HG02870 (cell line): ENCODE data around the gene LNPK.
"Not testable (repeated sequence)": the region's sequence is repeated elsewhere in the genome, so short reads cannot be mapped to it uniquely, and the experiment has no call there.

Experiments used
- ATAC-seq: cut with Tn5 transposase; IDR thresholded peaks from one replicate; pipeline ENCODE4 v1.9.1; 2021; ENCODE audit warnings: mild to moderate bottlenecking, moderate library complexity; ENCODE audit not compliant: unreplicated experiment

Gene LNPK

DNA sequence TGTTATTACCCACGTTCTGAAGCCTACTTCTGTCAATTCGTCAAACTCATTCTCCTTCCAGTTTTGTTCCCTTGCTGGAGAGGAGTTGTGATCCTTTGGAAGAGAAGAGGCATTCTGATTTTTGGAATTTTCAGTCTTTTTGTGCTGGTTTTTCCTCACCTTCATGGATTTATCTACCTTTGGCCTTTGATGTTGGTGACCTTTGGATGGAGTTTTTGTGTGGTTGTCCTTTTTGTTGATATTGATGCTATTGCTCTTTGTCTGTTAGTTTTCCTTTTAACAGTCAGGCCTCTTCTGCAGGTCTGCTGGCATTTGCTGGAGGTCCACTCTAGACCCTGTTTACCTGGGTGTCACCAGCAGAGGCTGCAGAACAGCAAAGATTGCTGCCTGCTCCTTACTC is 88.8 kb downstream of the LNPK start:
- not testable (repeated sequence) for ATAC-seq

DNA sequence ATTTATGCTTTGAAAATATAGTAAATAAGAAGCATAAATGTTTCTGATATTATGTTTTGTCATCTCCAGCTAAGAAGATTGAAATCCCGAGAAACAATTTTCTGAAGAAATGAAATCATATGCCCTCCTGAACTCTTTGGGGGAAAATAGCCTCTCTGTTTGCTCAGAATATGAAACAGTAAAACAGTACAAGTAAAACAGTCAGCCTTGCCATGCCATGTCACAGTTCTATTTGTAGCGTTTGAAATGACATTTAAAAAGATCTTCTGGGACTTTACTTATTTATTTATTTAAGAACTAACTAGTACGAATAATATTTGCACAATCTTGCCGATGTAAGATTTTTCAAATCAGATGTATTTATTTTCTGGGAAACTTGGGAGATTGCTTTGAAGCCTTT is 98.0 kb downstream of the LNPK start:
- no peak for ATAC-seq

DNA sequence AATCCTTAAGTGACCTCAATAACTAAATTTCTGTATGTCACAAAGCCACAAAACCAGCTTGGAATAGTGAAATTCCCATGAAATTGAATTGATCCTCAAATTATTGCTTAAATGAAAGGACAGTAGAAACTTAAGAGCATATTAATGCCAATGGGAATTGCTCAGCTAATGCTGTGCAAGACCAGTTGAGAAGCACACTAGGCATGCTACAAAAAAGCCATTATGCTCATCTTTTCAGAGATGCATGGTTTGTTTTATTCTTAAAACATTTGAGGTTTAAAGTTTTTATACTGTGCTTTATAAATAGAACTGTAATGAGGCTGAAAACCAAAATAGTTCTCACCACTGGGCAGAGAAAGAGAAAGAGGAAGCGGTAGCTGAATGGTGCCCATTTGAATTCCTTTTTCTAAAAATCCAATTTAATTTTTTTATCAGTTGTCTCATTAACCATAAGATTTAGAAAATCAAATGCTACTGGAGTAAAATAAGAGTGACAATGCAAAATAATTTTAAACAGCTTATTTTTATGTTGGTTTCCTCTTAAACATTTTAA is 98.6 kb downstream of the LNPK start:
- no peak for ATAC-seq

DNA sequence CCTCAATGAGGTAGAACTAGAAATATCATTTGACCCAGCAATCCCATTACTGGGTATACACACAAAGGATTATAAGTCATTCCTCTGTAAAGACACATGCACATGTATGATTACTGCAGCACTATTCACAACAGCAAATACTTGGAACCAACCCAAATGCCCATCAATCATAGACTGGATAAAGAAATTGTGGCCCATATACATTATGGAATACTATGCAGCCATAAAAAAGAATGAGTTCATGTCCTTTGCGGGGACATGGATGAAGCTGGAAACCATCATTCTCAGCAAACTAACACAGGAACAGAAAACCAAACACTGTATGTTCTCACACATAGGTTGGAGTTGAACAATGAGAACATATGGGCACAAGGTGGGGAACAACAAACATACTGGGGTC is 106.1 kb downstream of the LNPK start:
- not testable (repeated sequence) for ATAC-seq

DNA sequence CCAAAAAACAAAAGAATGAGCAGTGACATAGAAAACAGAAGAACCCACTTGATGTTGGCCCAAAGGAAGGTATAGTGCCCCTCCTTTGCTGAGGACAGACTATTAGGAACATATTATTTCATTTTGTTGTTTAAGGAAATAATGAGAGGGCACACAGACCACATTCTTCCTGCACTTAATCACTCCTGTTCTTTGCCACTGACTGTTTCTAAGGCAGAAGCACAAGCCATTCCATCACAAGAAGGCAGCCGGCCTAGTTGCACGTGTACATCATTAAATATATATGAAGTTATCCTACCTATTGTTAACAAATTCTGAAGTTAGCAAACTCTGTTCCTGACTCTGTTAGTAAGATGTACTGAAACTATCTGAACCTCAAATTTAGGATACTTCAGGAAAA is 110.0 kb downstream of the LNPK start:
- no peak for ATAC-seq

DNA sequence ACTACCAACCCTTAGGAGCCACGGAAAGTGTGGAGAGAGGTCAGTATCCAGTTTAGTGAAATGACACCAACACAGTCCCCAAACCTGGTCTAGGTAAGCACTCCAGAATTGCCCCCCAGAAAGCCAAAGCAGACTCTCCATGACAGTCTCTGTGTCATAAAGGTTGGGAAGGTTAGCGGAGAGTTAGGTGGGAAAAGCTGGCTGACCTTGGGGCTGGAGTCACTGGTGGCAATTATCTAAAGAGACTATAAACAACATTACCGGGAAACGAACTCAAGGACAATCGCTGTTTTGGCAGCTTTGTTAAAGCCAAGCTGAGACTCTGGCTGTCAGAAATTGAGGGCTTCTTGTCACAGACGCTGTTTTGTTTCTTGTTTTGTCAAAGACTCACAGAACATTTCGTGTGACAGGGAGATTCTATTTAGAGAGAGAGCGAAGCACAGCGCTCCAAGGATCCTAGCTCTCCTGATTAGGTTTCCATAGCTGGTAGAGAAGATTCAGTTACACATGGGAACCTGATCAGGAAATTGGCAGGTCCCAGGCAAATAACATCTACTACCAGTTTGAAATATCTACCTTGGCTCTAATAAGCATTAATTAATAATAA is 111.3 kb downstream of the LNPK start:
- ATAC-seq: no peak

DNA sequence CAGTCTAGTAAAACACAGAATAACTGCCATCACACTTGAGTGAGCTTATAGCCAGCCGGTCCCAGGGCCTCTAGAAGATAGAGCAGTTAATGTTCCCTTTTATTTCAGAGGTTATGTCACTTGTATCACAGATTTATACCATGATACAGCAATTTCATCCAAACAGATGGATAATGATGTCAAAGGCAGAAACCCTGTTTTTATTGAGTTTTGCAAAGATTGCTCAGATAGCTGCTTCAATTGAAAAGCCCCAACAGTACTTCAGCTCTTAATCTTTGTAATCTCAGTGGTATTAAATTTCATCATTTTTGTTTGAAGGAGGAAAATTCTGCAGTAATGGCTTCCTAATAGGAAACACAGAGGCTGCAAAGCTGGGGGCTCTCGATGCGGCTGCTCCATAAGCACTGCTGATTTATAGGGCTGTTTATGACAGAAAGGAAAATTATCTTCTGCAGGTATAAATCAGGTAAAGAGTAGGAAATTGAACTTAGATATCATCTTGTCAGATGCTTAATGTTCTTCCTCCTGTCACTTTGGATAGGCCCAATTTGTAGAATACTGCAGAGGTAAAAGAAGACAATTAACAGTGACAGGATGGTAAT is 112.3 kb downstream of the LNPK start:
- no peak for ATAC-seq

DNA sequence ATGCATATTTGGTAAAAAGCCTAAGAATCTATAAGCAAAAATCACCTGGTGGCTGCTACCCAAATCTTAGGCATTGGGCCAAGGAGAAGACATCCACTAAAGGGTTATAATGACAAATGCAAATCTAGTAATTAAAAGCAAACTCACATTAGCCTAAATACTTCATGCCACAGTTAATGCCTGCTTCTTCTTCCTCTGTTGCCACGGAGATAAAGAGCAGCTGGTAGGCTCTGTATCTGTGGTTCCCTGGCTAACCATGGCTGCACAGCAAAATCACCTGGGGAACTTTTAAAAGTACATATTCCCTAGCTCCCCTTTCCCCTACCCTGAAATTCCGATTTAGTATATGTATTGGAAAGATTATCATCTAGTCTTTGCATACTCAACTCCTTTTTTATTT is 114.3 kb downstream of the LNPK start:
- ATAC-seq: no peak

DNA sequence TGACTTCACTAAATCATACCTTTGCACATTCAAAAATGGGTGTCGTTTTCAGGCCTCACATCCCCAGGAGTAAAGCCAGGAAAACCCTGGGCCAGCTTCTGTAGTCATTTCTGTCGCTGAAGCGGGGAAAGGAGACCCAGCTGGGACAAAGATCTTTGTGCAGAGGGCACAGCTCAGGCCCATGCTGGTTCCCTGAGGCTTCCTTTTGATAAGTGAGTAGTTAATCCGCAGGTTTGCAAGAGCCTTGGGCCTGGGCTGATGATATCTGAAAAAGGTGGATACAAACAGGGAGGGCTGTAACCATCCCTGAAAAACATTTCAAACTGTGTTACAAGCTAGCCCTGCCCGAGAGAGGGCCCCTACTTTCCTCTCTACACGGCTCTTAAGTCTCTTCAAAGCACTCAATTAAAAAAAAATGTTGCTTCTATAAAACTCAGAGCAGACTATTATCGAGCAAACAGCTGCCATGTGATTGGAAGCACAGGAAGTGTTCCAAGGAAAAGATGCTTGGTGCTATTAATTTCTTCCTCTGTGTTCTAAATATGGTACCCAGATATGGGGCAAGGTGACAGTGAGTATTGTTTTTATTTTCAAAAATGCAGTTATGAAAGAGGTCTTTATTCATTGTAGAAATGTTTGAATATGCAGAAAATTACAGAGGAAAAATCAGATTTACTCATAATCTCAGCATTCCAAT is 117.2 kb downstream of the LNPK start:
- no peak for ATAC-seq

DNA sequence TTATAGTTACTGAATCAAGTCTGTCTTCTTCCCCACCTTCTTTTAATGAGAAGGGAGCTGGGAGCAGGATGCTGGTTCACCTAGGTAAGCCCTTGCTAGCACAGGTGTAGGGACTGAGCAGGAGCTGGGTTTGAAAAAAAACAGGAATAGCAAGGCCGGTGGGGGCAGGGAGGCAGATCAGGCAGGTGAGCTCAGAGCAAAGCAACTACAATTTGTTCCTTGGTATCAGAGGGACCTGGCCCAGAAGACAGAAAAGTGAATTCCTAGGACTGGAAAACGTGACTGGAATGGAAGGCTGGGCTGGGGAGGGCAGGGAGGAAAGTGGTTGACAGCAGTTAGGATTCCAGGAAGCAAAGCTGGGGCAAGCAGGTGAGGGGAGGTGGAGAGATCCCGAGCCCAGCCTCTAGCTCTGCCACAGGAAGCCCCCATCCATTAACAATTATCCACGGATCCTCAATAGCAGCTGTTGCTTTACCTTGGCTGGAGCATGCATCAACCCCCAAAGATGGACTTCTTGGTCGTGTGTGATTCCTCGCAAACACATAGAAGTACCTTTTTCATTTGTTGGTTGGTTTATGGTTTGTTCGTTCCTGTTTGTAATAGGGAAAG is 118.4 kb downstream of the LNPK start:
- no peak for ATAC-seq

DNA sequence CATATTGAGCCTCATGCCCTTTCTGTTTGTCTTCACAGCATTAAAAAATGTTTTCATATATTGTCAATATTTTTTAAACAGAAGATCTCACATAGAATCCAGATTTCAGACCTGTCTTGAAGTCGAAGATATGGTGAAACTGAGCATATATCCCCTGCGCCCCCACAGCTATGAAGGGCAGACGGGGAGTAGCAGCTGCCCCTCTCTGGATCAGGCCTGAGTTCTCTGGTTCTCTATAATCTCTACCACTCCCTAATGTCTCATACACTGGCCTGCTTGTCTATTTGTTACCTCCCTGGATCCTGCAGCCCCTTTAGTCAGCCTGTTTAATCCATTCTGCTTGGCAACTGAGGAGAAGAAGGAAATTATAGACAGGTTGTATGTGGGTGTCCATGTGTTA is 122.4 kb downstream of the LNPK start:
- ATAC-seq: no peak

DNA sequence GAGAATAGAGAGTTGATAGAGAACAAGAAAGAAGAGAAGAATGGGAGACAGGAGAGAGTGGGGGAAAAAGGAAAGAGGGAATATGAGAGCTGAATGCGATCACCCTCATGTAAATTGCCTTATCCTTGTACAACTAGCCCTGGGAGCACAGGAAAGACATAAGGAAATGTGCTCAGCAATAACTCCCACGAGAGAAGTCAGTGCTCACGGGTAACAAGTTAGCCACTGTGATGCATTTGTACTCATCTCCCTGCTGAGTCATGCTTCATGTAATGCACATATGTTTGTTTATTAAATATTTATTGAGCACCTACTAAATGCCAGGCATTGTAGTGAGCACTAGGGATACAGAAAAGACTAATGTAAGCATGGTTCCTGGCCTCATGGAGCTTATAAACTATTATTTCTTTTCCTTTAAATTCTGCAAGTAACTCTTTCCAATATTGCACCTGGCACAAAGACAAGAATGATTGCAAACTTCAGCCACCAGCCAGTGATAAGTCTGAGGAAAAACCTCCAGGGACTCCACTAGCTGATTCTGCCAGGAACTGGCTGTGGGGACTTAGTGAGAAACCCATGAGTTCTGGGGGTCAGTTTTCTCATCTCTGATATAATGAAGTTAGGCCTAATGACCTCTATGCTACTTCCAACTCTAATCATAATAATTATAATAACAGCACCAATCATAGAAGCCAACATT is 124.1 kb downstream of the LNPK start:
- ATAC-seq: no peak

DNA sequence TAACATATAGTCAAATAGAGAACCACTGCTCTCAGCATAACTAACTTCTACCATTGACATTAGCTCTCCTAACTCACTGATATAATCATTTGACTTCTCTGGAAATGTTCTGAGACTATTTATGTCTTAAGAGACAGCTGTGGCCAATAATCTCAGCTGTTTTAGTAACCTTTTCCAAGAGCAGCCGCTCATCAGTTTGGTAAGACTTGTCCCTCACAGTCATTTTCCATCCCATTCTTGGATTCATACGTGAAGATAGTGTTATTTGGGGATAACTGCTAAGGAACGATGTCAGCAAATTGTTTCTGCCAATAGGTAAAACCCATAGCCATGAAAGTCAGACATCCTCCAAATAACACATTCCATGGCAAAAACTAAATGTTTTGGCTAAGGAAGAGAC is 127.8 kb downstream of the LNPK start:
- no peak for ATAC-seq
